Measurements from ENCODE around the gene KIF26B. TPM values are rescaled to one million over a fixed set of nuclear protein-coding genes. Genes with fewer than 3 reads are reported as not detected.
A peak's percentile ranks its signal among the peaks of the same experiment; 100 is the strongest.

Gene KIF26B
- total RNA-seq, 1 donor, result 0.54 TPM

GRCh38 chr1:245605480-245606156 lies 450.8 kb downstream of the KIF26B start:
- no peak for DNase-seq (ENCODE audit: low read depth in 2 of 3, low spot score in 2 of 3)

GRCh38 chr1:245606157-245606725 lies 451.5 kb downstream of the KIF26B start:
- DNase-seq (ENCODE audit: low read depth in 2 of 3, low spot score in 2 of 3), result no peak

- DNase-seq (ENCODE audit: low read depth in 2 of 3, low spot score in 2 of 3), result no peak
These were observed 453.5 kb downstream of the KIF26B start for GRCh38 chr1:245608271-245608670.

- DNase-seq (ENCODE audit: low read depth in 2 of 3, low spot score in 2 of 3), result no peak
These were observed 454.8 kb downstream of the KIF26B start for GRCh38 chr1:245609354-245610150.

- no peak for DNase-seq (ENCODE audit: low read depth in 2 of 3, low spot score in 2 of 3)
These were observed 456.5 kb downstream of the KIF26B start for GRCh38 chr1:245611251-245611650.

GRCh38 chr1:245614476-245614875 lies 459.7 kb downstream of the KIF26B start:
- no peak for DNase-seq (ENCODE audit: low read depth in 2 of 3, low spot score in 2 of 3)

- DNase-seq (ENCODE audit: low read depth in 2 of 3, low spot score in 2 of 3), result no peak
These were observed 460.2 kb downstream of the KIF26B start for GRCh38 chr1:245615001-245615400.

GRCh38 chr1:245621589-245621988 lies 466.8 kb downstream of the KIF26B start:
- DNase-seq (ENCODE audit: low read depth in 2 of 3, low spot score in 2 of 3), result peak in 2 of 3 donors; percentile 52 to 72

- DNase-seq (ENCODE audit: low read depth in 2 of 3, low spot score in 2 of 3), result no peak
These were observed 467.7 kb downstream of the KIF26B start for GRCh38 chr1:245622332-245623014.

GRCh38 chr1:245641384-245641783 lies 486.6 kb downstream of the KIF26B start:
- DNase-seq (ENCODE audit: low read depth in 2 of 3, low spot score in 2 of 3), result no peak

- DNase-seq (ENCODE audit: low read depth in 2 of 3, low spot score in 2 of 3), result no peak
These were observed 490.6 kb downstream of the KIF26B start for GRCh38 chr1:245645406-245645805.

- no peak for DNase-seq (ENCODE audit: low read depth in 2 of 3, low spot score in 2 of 3)
These were observed 491.1 kb downstream of the KIF26B start for GRCh38 chr1:245645894-245646293.

GRCh38 chr1:245648749-245649522 lies 494.2 kb downstream of the KIF26B start:
- DNase-seq (ENCODE audit: low read depth in 2 of 3, low spot score in 2 of 3), result no peak

GRCh38 chr1:245649666-245650065 lies 494.9 kb downstream of the KIF26B start:
- DNase-seq (ENCODE audit: low read depth in 2 of 3, low spot score in 2 of 3), result no peak

GRCh38 chr1:245650441-245650960 lies 495.7 kb downstream of the KIF26B start:
- DNase-seq (ENCODE audit: low read depth in 2 of 3, low spot score in 2 of 3), result no peak

GRCh38 chr1:245651093-245651492 lies 496.3 kb downstream of the KIF26B start:
- DNase-seq (ENCODE audit: low read depth in 2 of 3, low spot score in 2 of 3), result no peak

GRCh38 chr1:245652116-245652515 lies 497.3 kb downstream of the KIF26B start:
- DNase-seq (ENCODE audit: low read depth in 2 of 3, low spot score in 2 of 3), result no peak

GRCh38 chr1:245652660-245653427 lies 498.1 kb downstream of the KIF26B start:
- no peak for DNase-seq (ENCODE audit: low read depth in 2 of 3, low spot score in 2 of 3)

- DNase-seq (ENCODE audit: low read depth in 2 of 3, low spot score in 2 of 3), result no peak
These were observed 499.8 kb downstream of the KIF26B start for GRCh38 chr1:245654460-245655050.

Measured in hematopoietic multipotent progenitor cell (in vitro differentiated cells).